Esophagus muscularis mucosa (tissue), 4 donors: ENCODE data around the gene ATP10A.

Experiments
- CTCF ChIP-seq, 3 experiments: fragments of 200-600 bp in 2 of 3; fragments of 450-650 bp in 1 of 3; sonication (generic) in 2 of 3; IDR thresholded peaks; one replicate each; pipeline ENCODE4 v1.5.1; 2017 to 2019; ENCODE audit warnings: antibody characterized with exemption in 3 of 3, mild to moderate bottlenecking in 2 of 3, moderate library complexity in 1 of 3
- EP300 ChIP-seq: sonication (generic); formaldehyde crosslinking; IDR thresholded peaks from one replicate; pipeline ENCODE4 v1.6.1; 2017; ENCODE audit warnings: antibody characterized with exemption
- POLR2A ChIP-seq: fragments of 450-650 bp; IDR thresholded peaks from one replicate; pipeline ENCODE4 v1.6.1; 2017; ENCODE audit warnings: antibody characterized with exemption, moderate library complexity, mild to moderate bottlenecking, low read depth
- POLR2AphosphoS5 ChIP-seq, 2 donors: sonication (generic); formaldehyde crosslinking; IDR thresholded peaks; one replicate each; pipeline ENCODE4 v1.6.1; 2017; ENCODE audit warnings: antibody characterized with exemption in 2 of 2

DNA sequence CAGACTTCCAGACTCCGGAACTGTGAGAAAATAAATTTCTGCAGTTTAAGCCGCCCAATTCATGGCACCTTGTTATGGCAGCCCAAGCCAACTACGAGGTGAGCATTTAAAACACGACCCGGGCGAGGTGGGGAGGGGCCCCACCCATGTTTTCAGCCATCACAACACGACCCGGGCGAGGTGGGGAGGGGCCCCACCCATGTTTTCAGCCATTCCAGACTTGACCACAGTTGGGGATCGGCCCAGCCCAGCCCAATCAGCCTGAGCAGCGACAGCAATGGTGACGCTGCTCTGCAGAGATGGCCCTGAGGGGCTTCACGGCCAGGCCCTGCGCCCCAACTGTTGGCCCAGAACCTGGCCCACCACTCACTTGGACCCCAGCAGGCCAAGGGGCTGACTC lies 93.1 kb downstream of the ATP10A start:
- TF ChIP-seq POLR2A = no peak
- TF ChIP-seq CTCF (IDR thresholded peaks at IDR 0.05) = no peak
- no peak for TF ChIP-seq EP300
- no peak for TF ChIP-seq POLR2AphosphoS5 (IDR thresholded peaks at IDR 0.05)
